ENCODE measurements around the gene CYP4F11. TPM values are rescaled to one million over a fixed set of nuclear protein-coding genes. Genes with fewer than 3 reads are reported as not detected.
"Not testable (repeated sequence)": the region's sequence is repeated elsewhere in the genome, so short reads cannot be mapped to it uniquely, and the experiment has no call there.

CYP4F11 gene
- total RNA-seq = not detected

GRCh38 chr19:15934332-15935078, at the start of gene CYP4F11:
CYP4F11 (minus strand) TSS chr19:15934529; CDS start chr19:15934408, 121 bp downstream.
- Mint-ChIP-seq H3K9me3 (ENCODE audit: low read depth) (peaks cover 8% of the 10 kb centered on the region), H3K27ac (no peak within 1 kb of the TSS), H3K27me3 (peaks cover 4% of the 10 kb centered on the region), H3K36me3 (peaks cover 2% of the 10 kb centered on the region), H3K4me1 (no peaks in the 10 kb centered on the region), H3K4me3 (no peak within 1 kb of the TSS)
- ATAC-seq = no peak
- no peak for DNase-seq
- CTCF ChIA-PET = no interaction called here

GRCh38 chr19:15979293-15979692, 45.0 kb upstream of the CYP4F11 start:
- ATAC-seq = no peak
- H3K4me1 Mint-ChIP-seq = no peaks in the 10 kb centered on the region
- no peak overlapping the region for H3K4me3 Mint-ChIP-seq
- peaks cover 2% of the 10 kb centered on the region for H3K36me3 Mint-ChIP-seq
- CTCF ChIA-PET = no interaction called here
- peaks cover 12% of the 10 kb centered on the region for H3K27me3 Mint-ChIP-seq
- peaks cover 2% of the 10 kb centered on the region for H3K9me3 Mint-ChIP-seq (ENCODE audit: low read depth)
- H3K27ac Mint-ChIP-seq = no peak overlapping the region
- DNase-seq = no peak

GRCh38 chr19:15977690-15978089, 43.4 kb upstream of the CYP4F11 start:
- CTCF ChIA-PET = interaction anchor here (0.6 kb wide), 1 partner anchor 274 kb away, joined by 3 read pairs; no protein-coding TSS in a partner anchor
- no peaks in the 10 kb centered on the region for H3K4me1 Mint-ChIP-seq
- ATAC-seq (no peak), DNase-seq (no peak)
- H3K4me3 Mint-ChIP-seq = no peak overlapping the region
- peaks cover 2% of the 10 kb centered on the region for H3K36me3 Mint-ChIP-seq
- no peak overlapping the region for H3K27ac Mint-ChIP-seq
- H3K27me3 Mint-ChIP-seq = peaks cover 8% of the 10 kb centered on the region
- H3K9me3 Mint-ChIP-seq (ENCODE audit: low read depth) = peaks cover under 1% of the 10 kb centered on the region

- CTCF ChIA-PET = no interaction called here
- no peak overlapping the region for H3K27ac Mint-ChIP-seq
- DNase-seq (no peak), ATAC-seq (no peak)
- no peaks in the 10 kb centered on the region for H3K4me1 Mint-ChIP-seq
- H3K4me3 Mint-ChIP-seq = no peak overlapping the region
- peaks cover 12% of the 10 kb centered on the region for H3K27me3 Mint-ChIP-seq
- H3K36me3 Mint-ChIP-seq = peaks cover 2% of the 10 kb centered on the region
- H3K9me3 Mint-ChIP-seq (ENCODE audit: low read depth) = no peaks in the 10 kb centered on the region
Measured at GRCh38 chr19:15976836-15977689, 42.7 kb upstream of the CYP4F11 start.

- no peak overlapping the region for H3K27ac Mint-ChIP-seq
- H3K36me3 Mint-ChIP-seq = no peaks in the 10 kb centered on the region
- no peaks in the 10 kb centered on the region for H3K9me3 Mint-ChIP-seq (ENCODE audit: low read depth)
- DNase-seq (no peak), ATAC-seq (no peak)
- H3K4me1 Mint-ChIP-seq = no peaks in the 10 kb centered on the region
- H3K27me3 Mint-ChIP-seq = peaks cover 16% of the 10 kb centered on the region
- CTCF ChIA-PET = no interaction called here
- H3K4me3 Mint-ChIP-seq = no peak overlapping the region
Measured at GRCh38 chr19:15974856-15975255, 40.5 kb upstream of the CYP4F11 start.

GRCh38 chr19:15972043-15972442, 37.7 kb upstream of the CYP4F11 start:
- H3K4me1 Mint-ChIP-seq; H3K9me3 Mint-ChIP-seq (ENCODE audit: low read depth); CTCF ChIA-PET; H3K27ac Mint-ChIP-seq; H3K36me3 Mint-ChIP-seq; H3K4me3 Mint-ChIP-seq; DNase-seq; ATAC-seq: not testable (repeated sequence)
- peaks cover 16% of the 10 kb centered on the region for H3K27me3 Mint-ChIP-seq

GRCh38 chr19:15971224-15971780, 37.0 kb upstream of the CYP4F11 start:
- no peaks in the 10 kb centered on the region for H3K4me1 Mint-ChIP-seq
- H3K36me3 Mint-ChIP-seq = no peaks in the 10 kb centered on the region
- no peak overlapping the region for H3K4me3 Mint-ChIP-seq
- DNase-seq (no peak), ATAC-seq (no peak)
- no peaks in the 10 kb centered on the region for H3K9me3 Mint-ChIP-seq (ENCODE audit: low read depth)
- CTCF ChIA-PET = interaction anchor here (0.6 kb wide), 1 partner anchor 50 kb away, joined by 3 read pairs; no protein-coding TSS in a partner anchor
- H3K27ac Mint-ChIP-seq = no peak overlapping the region
- peaks cover 16% of the 10 kb centered on the region for H3K27me3 Mint-ChIP-seq

- Mint-ChIP-seq H3K27ac (no peak overlapping the region), H3K27me3 (peaks cover 4% of the 10 kb centered on the region), H3K36me3 (no peaks in the 10 kb centered on the region), H3K4me1 (no peaks in the 10 kb centered on the region), H3K4me3 (no peak overlapping the region), H3K9me3 (ENCODE audit: low read depth) (no peaks in the 10 kb centered on the region)
- CTCF ChIA-PET = no interaction called here
- ATAC-seq (no peak), DNase-seq (no peak)
Measured at GRCh38 chr19:15964231-15964630, 29.9 kb upstream of the CYP4F11 start.

- Mint-ChIP-seq H3K27me3 (peaks cover 2% of the 10 kb centered on the region), H3K36me3 (no peaks in the 10 kb centered on the region), H3K9me3 (ENCODE audit: low read depth) (no peaks in the 10 kb centered on the region), H3K4me3 (no peak overlapping the region), H3K4me1 (no peaks in the 10 kb centered on the region), H3K27ac (no peak overlapping the region)
- DNase-seq (no peak), ATAC-seq (no peak)
- CTCF ChIA-PET = no interaction called here
Measured at GRCh38 chr19:15962319-15962718, 28.0 kb upstream of the CYP4F11 start.

GRCh38 chr19:15954820-15955219, 20.5 kb upstream of the CYP4F11 start:
- CTCF ChIA-PET = no interaction called here
- DNase-seq = no peak
- H3K27me3 Mint-ChIP-seq = peaks cover 21% of the 10 kb centered on the region

GRCh38 chr19:15948223-15949058, 14.1 kb upstream of the CYP4F11 start, which contains the start of gene OR10H4:
OR10H4 (plus strand) TSS chr19:15949008; CDS start chr19:15949008, 0 bp downstream.
- peaks cover 4% of the 10 kb centered on the region for H3K36me3 Mint-ChIP-seq
- H3K27me3 Mint-ChIP-seq = peaks cover 27% of the 10 kb centered on the region
- CTCF ChIA-PET = no interaction called here
- no peak within 1 kb of the TSS for H3K27ac Mint-ChIP-seq
- ATAC-seq (no peak), DNase-seq (no peak)
- H3K4me3 Mint-ChIP-seq = no peak within 1 kb of the TSS
- H3K4me1 Mint-ChIP-seq = no peaks in the 10 kb centered on the region
- H3K9me3 Mint-ChIP-seq (ENCODE audit: low read depth) = peaks cover 10% of the 10 kb centered on the region

More at GRCh38 chr19:15954820-15955219, 20.5 kb upstream of the CYP4F11 start:
- Mint-ChIP-seq H3K4me1 (no peaks in the 10 kb centered on the region), H3K36me3 (no peaks in the 10 kb centered on the region), H3K27ac (no peak overlapping the region), H3K9me3 (ENCODE audit: low read depth) (no peaks in the 10 kb centered on the region), H3K4me3 (no peak overlapping the region)
- ATAC-seq = no peak

GRCh38 chr19:15945301-15945700, 11.0 kb upstream of the CYP4F11 start:
- ATAC-seq (no peak), DNase-seq (no peak)
- Mint-ChIP-seq H3K27me3 (peaks cover 29% of the 10 kb centered on the region), H3K9me3 (ENCODE audit: low read depth) (peaks cover 10% of the 10 kb centered on the region), H3K4me3 (no peak overlapping the region), H3K36me3 (peaks cover 4% of the 10 kb centered on the region), H3K27ac (no peak overlapping the region), H3K4me1 (no peaks in the 10 kb centered on the region)
- CTCF ChIA-PET = no interaction called here

GRCh38 chr19:15944401-15944800, 10.1 kb upstream of the CYP4F11 start:
- Mint-ChIP-seq H3K4me3 (no peak overlapping the region), H3K27me3 (peaks cover 29% of the 10 kb centered on the region), H3K27ac (no peak overlapping the region), H3K36me3 (peaks cover 4% of the 10 kb centered on the region), H3K4me1 (no peaks in the 10 kb centered on the region), H3K9me3 (ENCODE audit: low read depth) (peaks cover 9% of the 10 kb centered on the region)
- DNase-seq (no peak), ATAC-seq (no peak)
- CTCF ChIA-PET = no interaction called here

Data from activated CD8-positive, alpha-beta memory T cell treated with anti-CD3 and anti-CD28 coated beads, Interleukin-2, amount 10 ng/mL, durations not matched to agents 7 days and 5 days (primary cell).